Measurements from ENCODE around the gene ZNF232.
A peak's percentile ranks its signal among the peaks of the same experiment; 100 is the strongest.
"Not testable (repeated sequence)": the region's sequence is repeated elsewhere in the genome, so short reads cannot be mapped to it uniquely, and the experiment has no call there.

Gene ZNF232

GRCh38 chr17:5128387-5128786, 16.7 kb upstream of the ZNF232 start:
- H3K36me3 ChIP-seq (ENCODE audit: control insufficient read depth, insufficient read depth, low read length); H3K9ac ChIP-seq (ENCODE audit: low read depth, low read length); H3K4me1 ChIP-seq (ENCODE audit: control insufficient read depth, insufficient read depth, low read length); H3K9me3 ChIP-seq (ENCODE audit: control insufficient read depth, insufficient read depth, low read length); H3K4me3 ChIP-seq (ENCODE audit: low read depth, low read length); H3K27me3 ChIP-seq (ENCODE audit: control insufficient read depth, insufficient read depth, low read length); H3K27ac ChIP-seq (ENCODE audit: low read depth, low read length): not testable (repeated sequence)

DNA sequence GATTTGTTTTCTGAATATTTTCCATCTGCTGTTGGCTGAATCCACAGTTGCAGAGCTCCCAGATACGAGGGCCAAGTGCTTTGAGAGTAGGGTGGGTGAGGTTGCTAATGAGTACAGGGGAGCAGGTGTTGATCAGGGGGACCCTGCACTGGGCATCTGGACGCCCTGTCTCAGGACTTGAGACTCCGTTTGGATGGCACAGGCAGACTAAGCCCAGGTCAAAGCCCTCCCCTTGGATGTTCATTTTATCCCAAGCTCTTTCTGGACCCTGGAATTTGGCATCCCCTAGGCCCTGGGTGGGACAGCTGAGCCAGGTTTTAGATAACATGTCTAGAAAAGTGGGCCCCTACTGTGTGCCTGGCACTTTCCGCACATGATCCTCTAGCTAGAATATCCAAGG, 16.2 kb upstream of the ZNF232 start:
- Histone ChIP-seq H3K9me3 (ENCODE audit: control insufficient read depth, insufficient read depth, low read length) (no peaks in the 10 kb centered on the region), H3K27ac (ENCODE audit: low read depth, low read length) (no peak overlapping the region), H3K4me1 (ENCODE audit: control insufficient read depth, insufficient read depth, low read length) (no peaks in the 10 kb centered on the region), H3K4me3 (ENCODE audit: low read depth, low read length) (no peak overlapping the region), H3K27me3 (ENCODE audit: control insufficient read depth, insufficient read depth, low read length) (peaks cover 9% of the 10 kb centered on the region; the same call in 1 of the 2 replicates), H3K9ac (ENCODE audit: low read depth, low read length) (no peak overlapping the region), H3K36me3 (ENCODE audit: control insufficient read depth, insufficient read depth, low read length) (no peaks in the 10 kb centered on the region)

DNA sequence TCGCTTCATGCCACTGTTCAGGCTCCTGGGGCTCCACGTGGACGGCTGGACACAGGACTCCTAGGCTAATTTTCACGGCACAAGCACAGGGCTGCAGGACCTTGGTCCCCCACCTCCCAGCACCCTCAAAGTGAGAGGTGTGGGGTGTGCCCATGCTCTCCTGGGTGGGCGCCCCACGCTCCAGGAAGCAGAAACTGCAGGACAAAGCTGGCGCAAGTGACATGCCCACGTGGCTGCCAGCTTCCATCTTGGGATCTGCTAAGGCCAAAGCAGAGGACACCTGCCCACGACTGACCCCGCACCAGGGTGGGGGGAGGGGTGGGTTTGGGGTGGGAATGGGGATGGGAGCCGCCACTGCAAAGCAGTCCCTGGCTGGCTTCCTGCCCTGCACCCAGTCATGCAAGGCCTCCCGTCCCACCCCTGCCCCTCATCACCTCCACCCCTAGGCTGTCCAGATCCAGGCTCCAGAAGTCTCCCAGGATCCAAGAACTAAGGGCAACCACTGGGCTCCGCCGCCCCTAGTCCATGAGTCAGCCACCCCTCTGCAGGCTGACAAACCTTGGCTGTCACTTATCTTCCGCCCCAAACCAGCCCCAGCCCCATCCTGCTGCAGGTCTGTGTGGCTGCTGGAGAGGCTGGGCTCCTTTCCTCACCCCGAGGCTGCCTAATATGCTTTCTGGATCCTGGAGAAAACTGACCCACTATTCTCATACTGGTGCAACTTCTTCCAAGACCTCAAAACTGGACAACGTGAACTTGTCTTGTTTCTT, 15.2 kb upstream of the ZNF232 start:
- no peaks in the 10 kb centered on the region for H3K9me3 ChIP-seq (ENCODE audit: control insufficient read depth, insufficient read depth, low read length)
- H3K9ac ChIP-seq (ENCODE audit: low read depth, low read length) = no peak overlapping the region
- H3K36me3 ChIP-seq (ENCODE audit: control insufficient read depth, insufficient read depth, low read length) = no peaks in the 10 kb centered on the region
- peaks cover 19% of the 10 kb centered on the region for H3K27me3 ChIP-seq (ENCODE audit: control insufficient read depth, insufficient read depth, low read length)
- H3K4me1 ChIP-seq (ENCODE audit: control insufficient read depth, insufficient read depth, low read length) = no peaks in the 10 kb centered on the region
- H3K27ac ChIP-seq (ENCODE audit: low read depth, low read length) = no peak overlapping the region
- no peak overlapping the region for H3K4me3 ChIP-seq (ENCODE audit: low read depth, low read length)

DNA sequence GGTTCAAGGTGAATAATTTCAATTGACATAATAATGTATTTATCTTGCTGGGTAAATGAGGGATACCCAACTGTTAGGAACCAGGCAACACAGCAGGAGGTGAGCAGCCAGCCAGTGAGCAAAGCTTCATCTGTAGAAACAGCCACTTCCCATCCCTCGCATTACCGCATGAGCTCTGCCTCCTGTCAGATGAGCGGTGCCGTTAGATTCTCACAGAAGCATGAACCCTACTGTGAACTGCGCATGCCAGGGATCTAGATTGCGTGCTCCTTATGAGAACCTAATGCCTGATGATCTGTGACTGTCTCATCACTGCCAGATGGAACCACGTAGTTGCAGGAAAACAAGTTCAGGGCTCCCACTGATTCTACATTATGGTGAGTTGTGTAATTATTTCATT, 13.2 kb upstream of the ZNF232 start:
- peaks cover 19% of the 10 kb centered on the region for H3K27me3 ChIP-seq (ENCODE audit: control insufficient read depth, insufficient read depth, low read length)
- not testable (repeated sequence) for H3K4me1 ChIP-seq (ENCODE audit: control insufficient read depth, insufficient read depth, low read length); H3K36me3 ChIP-seq (ENCODE audit: control insufficient read depth, insufficient read depth, low read length); H3K9ac ChIP-seq (ENCODE audit: low read depth, low read length); H3K27ac ChIP-seq (ENCODE audit: low read depth, low read length); H3K9me3 ChIP-seq (ENCODE audit: control insufficient read depth, insufficient read depth, low read length); H3K4me3 ChIP-seq (ENCODE audit: low read depth, low read length)

DNA sequence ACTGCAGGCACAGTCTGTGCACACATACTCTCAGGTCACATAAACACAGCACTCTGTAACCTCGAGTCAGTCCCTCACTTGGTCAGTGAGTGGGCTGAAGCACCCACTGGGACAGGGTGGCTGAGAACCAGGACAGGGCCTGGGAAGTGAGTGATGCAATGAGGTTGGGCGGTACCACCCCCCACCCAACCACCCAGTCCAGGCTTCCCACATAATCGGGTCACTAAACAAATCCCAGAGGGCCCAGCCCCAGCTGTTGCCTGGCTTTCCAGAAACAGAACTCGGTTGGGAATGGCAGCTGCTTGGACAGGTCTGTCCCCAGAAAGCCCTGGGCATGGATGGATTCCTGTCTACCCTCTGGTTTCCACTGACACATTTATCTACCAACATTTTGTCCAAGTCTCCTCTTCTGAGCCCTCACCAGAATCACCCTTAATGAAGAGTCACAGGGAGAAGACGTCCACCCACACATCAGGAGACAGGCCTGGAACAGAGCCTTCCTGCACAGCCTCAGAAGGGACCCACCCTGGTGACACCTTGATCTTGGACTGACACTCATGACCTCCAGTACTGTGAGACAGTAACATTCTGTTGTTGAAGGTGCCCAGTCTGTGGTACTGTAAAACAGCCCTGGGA, 12.6 kb upstream of the ZNF232 start:
- H3K4me1 ChIP-seq (ENCODE audit: control insufficient read depth, insufficient read depth, low read length); H3K27ac ChIP-seq (ENCODE audit: low read depth, low read length); H3K36me3 ChIP-seq (ENCODE audit: control insufficient read depth, insufficient read depth, low read length); H3K9me3 ChIP-seq (ENCODE audit: control insufficient read depth, insufficient read depth, low read length); H3K4me3 ChIP-seq (ENCODE audit: low read depth, low read length); H3K9ac ChIP-seq (ENCODE audit: low read depth, low read length): not testable (repeated sequence)
- H3K27me3 ChIP-seq (ENCODE audit: control insufficient read depth, insufficient read depth, low read length) = peaks cover 19% of the 10 kb centered on the region

DNA sequence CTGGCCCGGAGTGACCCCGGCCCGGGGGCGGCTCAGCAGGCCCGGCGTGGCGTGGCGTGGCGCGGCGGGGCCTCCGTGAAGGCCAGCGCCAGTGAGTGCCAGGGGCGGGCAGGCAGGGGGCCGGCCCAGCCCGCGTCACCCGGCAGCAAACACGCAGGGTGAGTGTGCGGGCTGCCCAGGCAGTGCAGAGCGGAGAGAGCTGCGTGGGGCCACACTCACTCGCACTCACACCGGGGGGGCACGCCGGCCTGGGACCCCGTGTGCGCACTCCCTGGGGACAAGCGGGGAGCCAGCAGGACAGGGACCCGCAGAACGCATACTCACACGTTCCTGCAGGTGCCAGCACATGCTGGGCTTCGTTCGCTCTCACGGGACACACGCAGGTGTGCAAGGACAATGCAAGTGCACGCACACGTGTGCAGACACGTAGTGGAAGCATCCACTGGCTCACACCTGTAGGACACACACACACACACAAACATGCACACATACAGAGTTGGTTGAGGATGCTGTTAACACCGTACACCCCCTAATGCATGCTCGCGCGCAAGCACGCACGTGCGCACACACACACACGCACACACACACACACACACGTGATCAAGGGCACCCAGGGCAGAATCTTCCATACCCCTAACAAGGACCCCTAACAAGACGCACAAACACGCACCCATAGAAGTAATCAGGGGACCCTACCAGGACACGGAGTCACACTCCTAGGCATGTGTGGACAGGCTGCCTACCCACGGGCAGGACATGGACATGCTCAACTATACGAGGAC, 11.9 kb upstream of the ZNF232 start:
- no peak overlapping the region for H3K9ac ChIP-seq (ENCODE audit: low read depth, low read length)
- H3K27me3 ChIP-seq (ENCODE audit: control insufficient read depth, insufficient read depth, low read length) = peaks cover 19% of the 10 kb centered on the region
- no peaks in the 10 kb centered on the region for H3K9me3 ChIP-seq (ENCODE audit: control insufficient read depth, insufficient read depth, low read length)
- H3K27ac ChIP-seq (ENCODE audit: low read depth, low read length) = no peak overlapping the region
- H3K4me3 ChIP-seq (ENCODE audit: low read depth, low read length) = peak overlapping the region; percentile 71; the same call in 1 of the 2 replicates
- no peaks in the 10 kb centered on the region for H3K36me3 ChIP-seq (ENCODE audit: control insufficient read depth, insufficient read depth, low read length)
- no peaks in the 10 kb centered on the region for H3K4me1 ChIP-seq (ENCODE audit: control insufficient read depth, insufficient read depth, low read length)

GRCh38 chr17:5122586-5123342, 11.1 kb upstream of the ZNF232 start:
- H3K36me3 ChIP-seq (ENCODE audit: control insufficient read depth, insufficient read depth, low read length) = no peaks in the 10 kb centered on the region
- no peak overlapping the region for H3K27ac ChIP-seq (ENCODE audit: low read depth, low read length)
- no peaks in the 10 kb centered on the region for H3K9me3 ChIP-seq (ENCODE audit: control insufficient read depth, insufficient read depth, low read length)
- peak overlapping the region; percentile 48; the same call in 1 of the 2 replicates for H3K9ac ChIP-seq (ENCODE audit: low read depth, low read length)
- H3K27me3 ChIP-seq (ENCODE audit: control insufficient read depth, insufficient read depth, low read length) = peaks cover 19% of the 10 kb centered on the region
- H3K4me1 ChIP-seq (ENCODE audit: control insufficient read depth, insufficient read depth, low read length) = no peaks in the 10 kb centered on the region
- peak overlapping the region; percentile 71 for H3K4me3 ChIP-seq (ENCODE audit: low read depth, low read length)

- H3K4me1 ChIP-seq (ENCODE audit: control insufficient read depth, insufficient read depth, low read length); H3K9me3 ChIP-seq (ENCODE audit: control insufficient read depth, insufficient read depth, low read length); H3K36me3 ChIP-seq (ENCODE audit: control insufficient read depth, insufficient read depth, low read length); H3K9ac ChIP-seq (ENCODE audit: low read depth, low read length); H3K27ac ChIP-seq (ENCODE audit: low read depth, low read length): not testable (repeated sequence)
- peak overlapping the region; percentile 71 for H3K4me3 ChIP-seq (ENCODE audit: low read depth, low read length)
- peaks cover 19% of the 10 kb centered on the region for H3K27me3 ChIP-seq (ENCODE audit: control insufficient read depth, insufficient read depth, low read length)
These were observed 10.4 kb upstream of the ZNF232 start for GRCh38 chr17:5122056-5122455.

- no peak overlapping the region for H3K27ac ChIP-seq (ENCODE audit: low read depth, low read length)
- no peak overlapping the region for H3K4me3 ChIP-seq (ENCODE audit: low read depth, low read length)
- H3K4me1 ChIP-seq (ENCODE audit: control insufficient read depth, insufficient read depth, low read length) = no peaks in the 10 kb centered on the region
- H3K36me3 ChIP-seq (ENCODE audit: control insufficient read depth, insufficient read depth, low read length) = no peaks in the 10 kb centered on the region
- no peaks in the 10 kb centered on the region for H3K9me3 ChIP-seq (ENCODE audit: control insufficient read depth, insufficient read depth, low read length)
- H3K9ac ChIP-seq (ENCODE audit: low read depth, low read length) = no peak overlapping the region
- peaks cover 22% of the 10 kb centered on the region for H3K27me3 ChIP-seq (ENCODE audit: control insufficient read depth, insufficient read depth, low read length)
These were observed 9.6 kb upstream of the ZNF232 start for GRCh38 chr17:5121186-5121841.

- not testable (repeated sequence) for H3K4me3 ChIP-seq (ENCODE audit: low read depth, low read length); H3K36me3 ChIP-seq (ENCODE audit: control insufficient read depth, insufficient read depth, low read length); H3K4me1 ChIP-seq (ENCODE audit: control insufficient read depth, insufficient read depth, low read length); H3K9ac ChIP-seq (ENCODE audit: low read depth, low read length); H3K9me3 ChIP-seq (ENCODE audit: control insufficient read depth, insufficient read depth, low read length); H3K27ac ChIP-seq (ENCODE audit: low read depth, low read length)
- peaks cover 22% of the 10 kb centered on the region for H3K27me3 ChIP-seq (ENCODE audit: control insufficient read depth, insufficient read depth, low read length)
These were observed 8.9 kb upstream of the ZNF232 start for GRCh38 chr17:5120436-5121185.

All from HUES48 (cell line).